Astrocyte (in vitro differentiated cells and primary cell): ENCODE data around the gene SCAMP5. TPM values are rescaled to one million over a fixed set of nuclear protein-coding genes. Genes with fewer than 3 reads are reported as not detected.

ENCODE experiments used
- DNase-seq: peaks from one replicate; pipeline ENCODE4 v3.0.0-alpha.2; 2010; ENCODE audit warnings: low read depth
- FAIRE-seq: peaks from 2 replicates; lab custom pipeline; 2011; peaks lifted over from hg19 to GRCh38; lab: Jason Lieb, UNC
- H2AFZ ChIP-seq: 2 replicates; pipeline ENCODE4 v1.6.0; 2012; ENCODE audit warnings: low read depth, low read length, inconsistent platforms
- H3K27ac ChIP-seq: 2 replicates; pipeline ENCODE4 v1.5.1; 2011; ENCODE audit warnings: low read depth, low read length, inconsistent platforms
- H3K27me3 ChIP-seq: 2 replicates; pipeline ENCODE4 v1.6.0; 2011; ENCODE audit warnings: low read length, inconsistent platforms; ENCODE audit not compliant: insufficient read depth
- H3K36me3 ChIP-seq: 2 replicates; pipeline ENCODE4 v1.5.1; 2011; ENCODE audit warnings: low read length, inconsistent platforms; ENCODE audit not compliant: insufficient read depth
- H3K4me1 ChIP-seq: 2 replicates; pipeline ENCODE4 v1.5.1; 2011; ENCODE audit warnings: low read length, inconsistent platforms; ENCODE audit not compliant: insufficient read depth
- H3K4me2 ChIP-seq: 2 replicates; pipeline ENCODE4 v1.6.0; 2012; ENCODE audit warnings: low read length, inconsistent platforms
- H3K4me3 ChIP-seq: 2 replicates; pipeline ENCODE4 v1.5.1; 2011; ENCODE audit warnings: low read depth, mild to moderate bottlenecking, low read length, inconsistent platforms; ENCODE audit not compliant: insufficient read depth
- H3K79me2 ChIP-seq: 2 replicates; pipeline ENCODE4 v1.6.0; 2012; ENCODE audit warnings: mild to moderate bottlenecking, low read length, inconsistent platforms; ENCODE audit not compliant: insufficient read depth
- H3K9ac ChIP-seq: 2 replicates; pipeline ENCODE4 v1.6.0; 2012; ENCODE audit warnings: mild to moderate bottlenecking, low read length, inconsistent platforms
- H3K9me3 ChIP-seq: 2 replicates; pipeline ENCODE4 v1.5.1; 2012; ENCODE audit warnings: low read depth, mild to moderate bottlenecking, low read length, inconsistent platforms; ENCODE audit not compliant: insufficient read depth
- H4K20me1 ChIP-seq: 2 replicates; pipeline ENCODE4 v1.6.0; 2012; ENCODE audit warnings: low read length, inconsistent platforms; ENCODE audit not compliant: insufficient read depth
- H3K27ac Mint-ChIP-seq: one replicate; pipeline ENCODE4 v1.8.0; 2021; ENCODE audit warnings: mild to moderate bottlenecking, mixed read lengths; ENCODE audit not compliant: unreplicated experiment
- H3K27me3 Mint-ChIP-seq: one replicate; pipeline ENCODE4 v1.8.0; 2021; ENCODE audit warnings: low read depth, mixed read lengths; ENCODE audit not compliant: unreplicated experiment
- H3K36me3 Mint-ChIP-seq: one replicate; pipeline ENCODE4 v1.8.0; 2021; ENCODE audit warnings: low read depth, mixed read lengths; ENCODE audit not compliant: unreplicated experiment
- H3K4me1 Mint-ChIP-seq: one replicate; pipeline ENCODE4 v1.8.0; 2021; ENCODE audit warnings: low read depth, mixed read lengths; ENCODE audit not compliant: unreplicated experiment
- H3K4me3 Mint-ChIP-seq: one replicate; pipeline ENCODE4 v1.8.0; 2021; ENCODE audit warnings: mild to moderate bottlenecking, moderate library complexity, mixed read lengths; ENCODE audit not compliant: unreplicated experiment
- H3K9me3 Mint-ChIP-seq: one replicate; pipeline ENCODE4 v1.8.0; 2021; ENCODE audit warnings: mild to moderate bottlenecking, mixed read lengths; ENCODE audit not compliant: unreplicated experiment
- CTCF ChIP-seq: IDR thresholded peaks from 2 replicates; pipeline ENCODE4 v1.5.1; 2011; ENCODE audit warnings: low read depth, mild to moderate bottlenecking, inconsistent platforms, low read length, moderate library complexity; ENCODE audit not compliant: insufficient read depth
- EZH2 ChIP-seq: IDR thresholded peaks from 2 replicates; pipeline ENCODE4 v1.6.1; 2012; ENCODE audit warnings: mild to moderate bottlenecking, low read length, inconsistent platforms; ENCODE audit not compliant: insufficient read depth
- total RNA-seq: library from RNA; stranded (reverse); gene quantifications from 2 replicates; pipeline ENCODE4 v1.2.1, GENCODE V29; 2021

Gene SCAMP5
- total RNA-seq, 1 donor from 2014 or later, result 18.7 TPM

GRCh38 chr15:75023872-75024636 lies 28.7 kb downstream of the SCAMP5 start:
- FAIRE-seq, result no peak

DNA sequence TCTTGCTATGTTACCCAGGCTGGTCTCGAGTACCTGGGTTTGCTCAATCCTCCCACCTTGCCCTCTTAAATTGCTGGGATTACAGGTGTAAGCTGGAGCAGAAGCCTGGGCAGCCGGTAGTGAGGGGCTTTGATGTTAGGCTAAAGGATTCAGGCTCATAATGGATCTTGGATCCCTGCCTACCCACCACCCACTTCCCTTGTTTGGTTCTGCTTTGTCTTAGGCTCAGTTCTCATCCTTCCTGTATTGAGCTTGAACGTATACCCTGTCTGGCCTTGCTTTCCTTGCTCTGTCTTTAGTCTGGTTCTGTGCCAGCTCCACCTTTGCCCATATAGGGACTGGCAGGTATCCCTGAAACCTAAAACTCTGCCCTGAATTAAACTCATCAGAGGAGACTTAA lies 29.7 kb downstream of the SCAMP5 start:
- H3K27me3 Mint-ChIP-seq, result no peaks in the 10 kb centered on the region
- peak overlapping the region; percentile 96 for H3K4me3 Mint-ChIP-seq
- no peaks in the 10 kb centered on the region for H3K9me3 Mint-ChIP-seq
- no peak overlapping the region for H3K4me3 ChIP-seq
- no peaks in the 10 kb centered on the region for H3K27me3 ChIP-seq
- H3K79me2 ChIP-seq, result peaks cover 19% of the 10 kb centered on the region
- no peak overlapping the region for H3K27ac Mint-ChIP-seq
- H3K9ac ChIP-seq, result peak overlapping the region; percentile 40
- peaks cover 12% of the 10 kb centered on the region for H3K4me1 ChIP-seq
- H3K27ac ChIP-seq, result no peak overlapping the region
- peaks cover 5% of the 10 kb centered on the region for H3K4me1 Mint-ChIP-seq
- DNase-seq, result no peak
- H2AFZ ChIP-seq, result no peak overlapping the region
- no peak for TF ChIP-seq CTCF
- TF ChIP-seq EZH2, result no peak
- H4K20me1 ChIP-seq, result peaks cover 2% of the 10 kb centered on the region
- FAIRE-seq, result no peak
- H3K36me3 Mint-ChIP-seq, result no peaks in the 10 kb centered on the region
- no peaks in the 10 kb centered on the region for H3K9me3 ChIP-seq
- no peaks in the 10 kb centered on the region for H3K36me3 ChIP-seq
- no peak overlapping the region for H3K4me2 ChIP-seq

More at GRCh38 chr15:75023872-75024636, 28.7 kb downstream of the SCAMP5 start:
- Mint-ChIP-seq H3K27me3 (no peaks in the 10 kb centered on the region), H3K36me3 (no peaks in the 10 kb centered on the region), H3K4me1 (peaks cover 2% of the 10 kb centered on the region), H3K9me3 (no peaks in the 10 kb centered on the region), H3K27ac (peak overlapping the region; percentile 85), H3K4me3 (peak overlapping the region; percentile 96)
- H3K9me3 ChIP-seq, result no peaks in the 10 kb centered on the region
- no peaks in the 10 kb centered on the region for H3K36me3 ChIP-seq
- H3K27ac ChIP-seq, result peak overlapping the region; percentile 93
- peaks cover 13% of the 10 kb centered on the region for H3K79me2 ChIP-seq
- peak overlapping the region; percentile 96 for H3K4me3 ChIP-seq
- no peaks in the 10 kb centered on the region for H3K27me3 ChIP-seq
- peak overlapping the region; percentile 96 for H3K4me2 ChIP-seq
- peaks cover 4% of the 10 kb centered on the region for H3K4me1 ChIP-seq
- H2AFZ ChIP-seq, result peak overlapping the region; percentile 97
- peak overlapping the region; percentile 100 for H3K9ac ChIP-seq
- DNase-seq, result peak; percentile 27
- H4K20me1 ChIP-seq, result no peaks in the 10 kb centered on the region
- TF ChIP-seq EZH2, result no peak
- no peak for TF ChIP-seq CTCF
